Right lobe of liver (tissue), 6 donors: ENCODE results near the gene MROH7. TPM values are rescaled to one million over a fixed set of nuclear protein-coding genes. Genes with fewer than 3 reads are reported as not detected.
A peak's percentile ranks its signal among the peaks of the same experiment; 100 is the strongest.

ENCODE experiments used
- ATAC-seq, 4 donors: fragments of 200-7000 bp; cut with Tn5 transposase; one replicate each; pipeline ENCODE4 v1.9.1; 2020; ENCODE audit warnings: mild to moderate bottlenecking in 4 of 4, moderate library complexity in 4 of 4
- DNase-seq, 3 donors: peaks; one replicate each; pipeline ENCODE4 v3.0.0-alpha.2; 2020
- H3K27ac ChIP-seq, 3 donors: fragments of 200-600 bp; one replicate each; pipeline ENCODE4 v1.8.0; 2022
- H3K27me3 ChIP-seq, 2 donors: fragments of 200-600 bp; one replicate each; pipeline ENCODE4 v1.8.0; 2022
- H3K36me3 ChIP-seq, 4 donors: fragments of 200-600 bp; sonication (generic) in 1 of 4; one replicate each; pipeline versions ENCODE4 v1.5.1 to v1.8.0; 2017 to 2022; ENCODE audit warnings: control low read depth in 1 of 4
- H3K4me1 ChIP-seq, 4 donors: fragments of 200-600 bp; sonication (generic) in 1 of 4; one replicate each; pipeline versions ENCODE4 v1.5.1 to v1.8.0; 2017 to 2022; ENCODE audit warnings: control low read depth in 1 of 4
- H3K4me3 ChIP-seq, 3 donors: fragments of 200-600 bp; one replicate each; pipeline ENCODE4 v1.8.0; 2022
- H3K9me3 ChIP-seq, 4 donors: fragments of 200-600 bp; sonication (generic) in 1 of 4; one replicate each; pipeline versions ENCODE4 v1.5.1 to v1.8.0; 2017 to 2022; ENCODE audit warnings: control low read depth in 1 of 4
- POLR2A ChIP-seq: fragments of 450-650 bp; IDR thresholded peaks from one replicate; pipeline ENCODE4 v1.6.1; 2017; ENCODE audit warnings: antibody characterized with exemption, mild to moderate bottlenecking
- WGBS: methylation state at CpG from one replicate; pipeline ENCODE4 v1.1.6; 2018; ENCODE audit warnings: low coverage, low lambda C conversion rate; ENCODE audit not compliant: insufficient coverage; ENCODE audit errors: missing lambda C conversion rate; 5-methylcytosine and 5-hydroxymethylcytosine counted together
- intact Hi-C, 2 donors: fragments of 100-400 bp; cut with DNase I; formaldehyde crosslinking; loops; one replicate each; pipeline versions ENCODE4 v1.11.2 to v1.14.1; 2022
- total RNA-seq, 6 experiments: library from RNA; depleted of rRNA in 2 of 6; stranded (reverse); fragments of >200 nt in 2 of 6; fragmentation: NEBNext Ultra II Directional in 3 of 6; extraction: Animal tissue kit (Norgen Biotek cat#: 25700) in 3 of 6; gene quantifications; one replicate each; pipeline versions ENCODE4 v1.1.0 to v1.2.4, GENCODE V29; 2016 to 2023
- TF ChIP-seq, protein P1 (sequence below), 4 donors: fragments of 200-600 bp in 3 of 4; fragments of 450-650 bp in 1 of 4; IDR thresholded peaks; one replicate each; pipeline versions ENCODE4 v1.5.1 to v1.8.0; 2016 to 2022; ENCODE audit warnings: antibody characterized with exemption in 4 of 4, mild to moderate bottlenecking in 2 of 4
- donor health status: DM: no; HTN: yes; CAD: no.
- donor health status: DM: no; HTN: no; CAD: no.
- donor health status: DM: no; HTN: no; CAD: no.
- donor health status: DM: no; HTN: yes; CAD: no.
- donor health status: DM: no; HTN: yes; CAD: no.

MROH7 gene
- total RNA-seq, 6 experiments from 2014 or later = 0.37 to 3.1 (median 1.2) TPM

DNA sequence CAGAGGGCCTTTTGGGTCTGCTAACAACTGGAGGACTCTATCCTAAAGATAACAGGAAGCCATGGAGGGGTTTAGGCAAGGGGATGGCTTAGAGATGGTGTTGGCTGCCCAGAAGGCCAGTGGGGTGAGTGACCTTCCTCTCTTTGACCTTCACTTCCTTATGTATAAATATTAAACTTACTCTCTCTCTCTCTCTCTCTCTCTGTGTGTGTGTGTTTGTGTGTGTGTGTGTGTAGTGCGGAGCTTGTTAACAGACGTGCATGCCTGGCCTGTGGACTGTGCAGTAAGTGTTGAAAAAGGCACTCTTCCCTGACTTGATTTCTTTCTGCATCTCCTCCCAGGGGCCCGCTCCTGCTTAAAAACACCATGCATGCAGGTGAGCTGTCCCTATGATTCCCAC, 10.0 kb downstream of the MROH7 start:
- Histone ChIP-seq H3K4me3 (no peak overlapping the region), H3K9me3 (no peaks in the 10 kb centered on the region), H3K4me1 (peaks cover 0 to 50% (median 22%) of the 10 kb centered on the region in 4 donors), H3K27ac (peak overlapping the region in 1 of 3 donors; percentile 62), H3K27me3 (no peaks in the 10 kb centered on the region), H3K36me3 (no peaks in the 10 kb centered on the region)
- DNase-seq (peak in 1 of 3 donors; percentile 57), ATAC-seq (peak; percentile 69 to 74 (median 70))
- intact Hi-C loops = no loop called here
- no peak for TF ChIP-seq POLR2A
- TF ChIP-seq, protein P1, sequence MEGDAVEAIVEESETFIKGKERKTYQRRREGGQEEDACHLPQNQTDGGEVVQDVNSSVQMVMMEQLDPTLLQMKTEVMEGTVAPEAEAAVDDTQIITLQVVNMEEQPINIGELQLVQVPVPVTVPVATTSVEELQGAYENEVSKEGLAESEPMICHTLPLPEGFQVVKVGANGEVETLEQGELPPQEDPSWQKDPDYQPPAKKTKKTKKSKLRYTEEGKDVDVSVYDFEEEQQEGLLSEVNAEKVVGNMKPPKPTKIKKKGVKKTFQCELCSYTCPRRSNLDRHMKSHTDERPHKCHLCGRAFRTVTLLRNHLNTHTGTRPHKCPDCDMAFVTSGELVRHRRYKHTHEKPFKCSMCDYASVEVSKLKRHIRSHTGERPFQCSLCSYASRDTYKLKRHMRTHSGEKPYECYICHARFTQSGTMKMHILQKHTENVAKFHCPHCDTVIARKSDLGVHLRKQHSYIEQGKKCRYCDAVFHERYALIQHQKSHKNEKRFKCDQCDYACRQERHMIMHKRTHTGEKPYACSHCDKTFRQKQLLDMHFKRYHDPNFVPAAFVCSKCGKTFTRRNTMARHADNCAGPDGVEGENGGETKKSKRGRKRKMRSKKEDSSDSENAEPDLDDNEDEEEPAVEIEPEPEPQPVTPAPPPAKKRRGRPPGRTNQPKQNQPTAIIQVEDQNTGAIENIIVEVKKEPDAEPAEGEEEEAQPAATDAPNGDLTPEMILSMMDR (IDR thresholded peaks at IDR 0.05) = no peak
- no CpG with 5 or more reads among the region's 3 CpGs for WGBS

DNA sequence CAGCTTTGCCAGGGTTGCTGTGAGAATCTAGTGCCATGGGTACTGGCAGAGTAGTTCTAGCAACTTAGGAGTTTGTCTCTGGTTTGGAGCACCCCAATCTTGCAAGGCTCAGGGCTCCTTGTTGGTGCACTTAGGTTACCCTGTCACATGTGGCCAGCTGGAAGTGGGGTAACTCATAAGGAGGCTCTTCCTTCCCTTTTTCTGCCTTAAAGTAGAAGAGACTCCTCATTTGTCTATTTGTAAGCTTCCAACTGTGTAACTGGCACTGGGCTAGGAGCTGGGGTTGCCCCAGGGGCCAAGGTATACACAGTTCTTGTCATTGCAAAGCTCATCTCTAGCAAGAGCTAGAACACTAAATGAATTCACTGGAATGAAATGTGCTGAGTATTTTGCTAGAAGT, 10.6 kb downstream of the MROH7 start:
- ATAC-seq (peak; percentile 5 to 43 (median 13)), DNase-seq (no peak)
- intact Hi-C loops = no loop called here
- H3K27ac ChIP-seq = peak overlapping the region in 1 of 3 donors; percentile 62
- no peaks in the 10 kb centered on the region for H3K9me3 ChIP-seq
- no peak overlapping the region for H3K4me3 ChIP-seq
- TF ChIP-seq, protein P1 (IDR thresholded peaks at IDR 0.05) = no peak
- TF ChIP-seq POLR2A = no peak
- no peaks in the 10 kb centered on the region for H3K27me3 ChIP-seq
- H3K36me3 ChIP-seq = no peaks in the 10 kb centered on the region
- peaks cover 0 to 50% (median 22%) of the 10 kb centered on the region in 4 donors for H3K4me1 ChIP-seq

DNA sequence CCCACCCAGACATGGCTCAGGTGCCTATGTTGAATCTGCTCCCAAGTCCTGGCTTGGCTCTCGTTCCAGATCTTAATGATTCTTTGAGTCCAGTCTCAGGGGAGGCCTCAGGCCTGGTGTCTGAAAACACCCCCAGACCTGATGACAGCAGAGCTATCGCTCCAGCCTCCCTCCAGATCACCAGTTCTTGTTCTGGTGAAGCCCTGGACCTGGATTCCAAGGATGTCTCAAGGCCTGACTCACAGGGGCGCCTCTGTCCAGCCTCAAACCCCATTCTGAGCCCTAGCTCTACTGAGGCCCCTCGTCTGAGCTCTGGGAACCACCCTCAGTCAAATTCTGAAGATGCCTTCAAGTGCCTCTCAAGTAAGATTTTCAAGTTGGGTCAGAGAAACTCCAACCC, 11.4 kb downstream of the MROH7 start:
- Histone ChIP-seq H3K27ac (no peak overlapping the region), H3K27me3 (no peaks in the 10 kb centered on the region), H3K4me3 (no peak overlapping the region), H3K36me3 (no peaks in the 10 kb centered on the region), H3K4me1 (peaks cover 0 to 49% (median 22%) of the 10 kb centered on the region in 4 donors), H3K9me3 (no peaks in the 10 kb centered on the region)
- intact Hi-C loops = no loop called here
- no CpG with 5 or more reads among the region's 4 CpGs for WGBS
- ATAC-seq = no peak
- TF ChIP-seq, protein P1 (IDR thresholded peaks at IDR 0.05) = no peak
- TF ChIP-seq POLR2A = no peak
- no peak for DNase-seq

GRCh38 chr1:54658164-54658913, 16.8 kb downstream of the MROH7 start:
- H3K36me3 ChIP-seq = no peaks in the 10 kb centered on the region
- peak; percentile 47 to 82 (median 67) for ATAC-seq
- intact Hi-C loops = no loop called here
- peaks cover 0 to 8% (median 2%) of the 10 kb centered on the region in 4 donors for H3K4me1 ChIP-seq
- H3K9me3 ChIP-seq = no peaks in the 10 kb centered on the region
- no peaks in the 10 kb centered on the region for H3K27me3 ChIP-seq
- no peak overlapping the region for H3K4me3 ChIP-seq
- WGBS = 53% methylated on average over 2 of the region's 2 CpGs
- TF ChIP-seq, protein P1 (IDR thresholded peaks at IDR 0.05) = no peak
- TF ChIP-seq POLR2A = no peak
- no peak for DNase-seq
- H3K27ac ChIP-seq = peak overlapping the region in 1 of 3 donors; percentile 1
